Left cardiac atrium (tissue), 4 donors: ENCODE results near the gene PRPF6. TPM values are rescaled to one million over a fixed set of nuclear protein-coding genes. Genes with fewer than 3 reads are reported as not detected.

ENCODE experiments used
- ATAC-seq, 2 donors: fragments of 200-7000 bp; cut with Tn5 transposase; one replicate each; pipeline ENCODE4 v1.9.1; 2020; ENCODE audit warnings: mild to moderate bottlenecking in 2 of 2, moderate library complexity in 2 of 2
- DNase-seq: peaks from one replicate; pipeline ENCODE4 v3.0.0-alpha.2; 2020
- intact Hi-C, 2 donors: fragments of 100-400 bp; cut with DNase I; formaldehyde crosslinking; loops; one replicate each; pipeline versions ENCODE4 v1.14.1 to v1.15.1; 2022 to 2023
- microRNA-seq, 2 donors: library from miRNA; unstranded; fragments of <30 nt; microRNA quantifications; one replicate each; pipeline ENCODE4 v1.2.0, GENCODE V29; 2020
- total RNA-seq, 2 donors: library from RNA; stranded (reverse); fragmentation: NEBNext Ultra II Directional; extraction: Animal tissue kit (Norgen Biotek cat#: 25700); gene quantifications; one replicate each; pipeline ENCODE4 v1.2.1, GENCODE V29; 2021
- donor health status: DM: no; HTN: yes; CAD: no.
- donor health status: DM: no; HTN: yes; CAD: no; lungs with severe emphysema.
- donor health status: DM: yes; HTN: yes; CAD: no.
- donor health status: Dilated cardiomyopathy.

PRPF6 gene
- total RNA-seq, 2 donors from 2014 or later, result 38.8 to 43.9 TPM

GRCh38 chr20:64076061-64076997 lies 95.4 kb downstream of the PRPF6 start:
- ATAC-seq, result no peak
- intact Hi-C loops, result no loop called here
- DNase-seq, result no peak

GRCh38 chr20:64077094-64077493 lies 96.2 kb downstream of the PRPF6 start:
- ATAC-seq, result peak in 1 of 2 donors; percentile 2
- intact Hi-C loops, result no loop called here
- DNase-seq, result no peak

GRCh38 chr20:64077541-64077875 lies 96.6 kb downstream of the PRPF6 start:
- DNase-seq, result no peak
- ATAC-seq, result no peak
- intact Hi-C loops, result no loop called here

- no peak for DNase-seq
- intact Hi-C loops, result no loop called here
- peak in 1 of 2 donors; percentile 4 for ATAC-seq
Measured at GRCh38 chr20:64077876-64078551, 97.1 kb downstream of the PRPF6 start.

GRCh38 chr20:64078934-64079272 lies 98.0 kb downstream of the PRPF6 start:
- intact Hi-C loops, result no loop called here
- DNase-seq (no peak), ATAC-seq (no peak)

GRCh38 chr20:64079273-64080012 lies 98.5 kb downstream of the PRPF6 start, which contains the start of gene RGS19:
RGS19 (minus strand) TSS chr20:64079518; CDS start chr20:64076886, 2,632 bp downstream.
- peak; percentile 58 to 72 for ATAC-seq
- intact Hi-C loops, result no loop called here
- peak; percentile 83 for DNase-seq

GRCh38 chr20:64080013-64080812 lies 99.3 kb downstream of the PRPF6 start, which contains the start of gene OPRL1:
OPRL1 (plus strand) TSS chr20:64080082; CDS start chr20:64092721, 12,639 bp downstream.
- ATAC-seq (no peak), DNase-seq (no peak)
- intact Hi-C loops, result no loop called here

GRCh38 chr20:64080813-64081623 lies 100.1 kb downstream of the PRPF6 start:
- ATAC-seq (no peak), DNase-seq (no peak)
- intact Hi-C loops, result no loop called here

- intact Hi-C loops, result no loop called here
- ATAC-seq, result no peak
- DNase-seq, result no peak
Measured at GRCh38 chr20:64081624-64081964, 100.7 kb downstream of the PRPF6 start.

GRCh38 chr20:64082126-64082731 lies 101.3 kb downstream of the PRPF6 start:
- ATAC-seq (no peak), DNase-seq (no peak)
- intact Hi-C loops, result no loop called here

Small RNA genes lying within 50 kb of the gene (microRNA-seq; reads per million reads assigned to microRNA genes)
- gene MIR1914 (0 reads per million in 2 donors), gene MIR647 (0 reads per million in 2 donors), gene MIR6813 (0.20 to 0.54 reads per million in 2 donors)

Other genes starting within 250 kb of the PRPF6 start
- 1 to 10 TPM; 3.6 to 3.7 TPM for gene LIME1, start 244.5 kb upstream of the PRPF6 start, total RNA-seq
- 10 to 100 TPM; 47.9 to 71.0 TPM for gene SLC2A4RG, start 241.4 kb upstream of the PRPF6 start, total RNA-seq
- 10 to 100 TPM; 12.7 to 17.0 TPM for gene ZBTB46, start 149.9 kb upstream of the PRPF6 start, total RNA-seq
- gene ABHD16B, start 119.6 kb upstream of the PRPF6 start, total RNA-seq, result not detected
- gene TPD52L2, start 115.9 kb upstream of the PRPF6 start, total RNA-seq, result 10 to 100 TPM; 67.5 to 68.7 TPM
- gene DNAJC5, start 86.0 kb upstream of the PRPF6 start, total RNA-seq, result 10 to 100 TPM; 41.9 to 53.4 TPM
- gene UCKL1, start 24.7 kb upstream of the PRPF6 start, total RNA-seq, result 10 to 100 TPM; 30.8 to 32.4 TPM
- gene ZNF512B, start 11.2 kb upstream of the PRPF6 start, total RNA-seq, result 10 to 100 TPM; 11.7 to 14.5 TPM
- 1 to 10 TPM; 2.7 to 3.8 TPM for gene SAMD10, start 1.5 kb upstream of the PRPF6 start, total RNA-seq
- 1 to 10 TPM in 1 of 2 donors, under 1 TPM in 1; 0.29 to 1.0 TPM for gene C20orf204, start 55.0 kb downstream of the PRPF6 start, total RNA-seq
- gene SOX18, start 68.5 kb downstream of the PRPF6 start, total RNA-seq, result 10 to 100 TPM; 39.4 to 83.4 TPM
- 10 to 100 TPM; 44.7 to 46.4 TPM for gene TCEA2, start 82.1 kb downstream of the PRPF6 start, total RNA-seq
- gene RGS19, start 98.4 kb downstream of the PRPF6 start, total RNA-seq, result 1 to 10 TPM; 9.7 to 10.0 TPM
- gene OPRL1, start 99.0 kb downstream of the PRPF6 start, total RNA-seq, result under 1 TPM; 0.71 to 0.97 TPM
- under 1 TPM in 1 of 2 donors, not detected in 1; 0.41 TPM for gene LKAAEAR1, start 103.3 kb downstream of the PRPF6 start, total RNA-seq
- gene NPBWR2, start 126.4 kb downstream of the PRPF6 start, total RNA-seq, result not detected
- gene MYT1, start 183.3 kb downstream of the PRPF6 start, total RNA-seq, result under 1 TPM; 0.21 to 0.34 TPM